LNCAP (cell line): ENCODE measurements around the gene STAC2.

Source experiments
- CTCF ChIP-seq: fragments of 450-650 bp; IDR thresholded peaks from 2 replicates; pipeline ENCODE4 v1.5.1; 2017; ENCODE audit warnings: mild to moderate bottlenecking

The STAC2 gene

DNA sequence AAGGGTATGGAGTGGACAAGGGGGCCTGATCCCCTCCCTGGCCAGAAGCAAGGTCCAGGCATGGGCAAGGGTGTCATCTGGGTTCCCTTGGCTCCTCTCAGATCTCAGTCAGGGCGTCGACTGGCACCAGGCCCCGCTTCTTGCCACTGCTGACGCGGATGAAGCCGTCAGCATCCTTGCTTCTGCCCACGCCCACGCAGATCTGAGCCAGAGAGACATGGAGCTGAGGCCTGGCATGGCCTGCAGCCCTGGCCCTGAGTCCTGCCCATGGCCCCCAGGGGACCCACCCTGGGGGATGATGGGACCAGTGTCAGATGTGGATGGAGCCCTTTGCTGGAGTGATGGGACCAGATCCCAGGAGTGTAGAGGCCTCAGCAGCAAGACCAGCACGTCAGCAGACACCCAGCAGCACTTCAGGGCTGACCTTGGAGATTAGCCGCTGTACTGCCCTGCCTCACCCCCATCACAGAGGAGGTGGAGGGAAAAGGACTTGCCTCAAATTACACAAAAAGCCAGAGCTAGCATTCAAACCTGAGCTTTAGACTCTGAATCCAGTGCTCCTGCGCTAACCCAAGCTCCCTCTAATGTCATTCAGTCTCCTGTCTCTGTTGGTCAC is 13.4 kb downstream of the STAC2 start:
- TF ChIP-seq CTCF, result no peak

GRCh38 chr17:39210093-39210434 is 15.7 kb downstream of the STAC2 start:
- TF ChIP-seq CTCF, result no peak

- TF ChIP-seq CTCF, result no peak
These were observed 16.2 kb downstream of the STAC2 start for GRCh38 chr17:39209317-39210092.

GRCh38 chr17:39208893-39209292 is 16.9 kb downstream of the STAC2 start:
- no peak for TF ChIP-seq CTCF

GRCh38 chr17:39208136-39208535 is 17.6 kb downstream of the STAC2 start:
- no peak for TF ChIP-seq CTCF

- TF ChIP-seq CTCF, result no peak
These were observed 20.6 kb downstream of the STAC2 start for GRCh38 chr17:39205112-39205526.

DNA sequence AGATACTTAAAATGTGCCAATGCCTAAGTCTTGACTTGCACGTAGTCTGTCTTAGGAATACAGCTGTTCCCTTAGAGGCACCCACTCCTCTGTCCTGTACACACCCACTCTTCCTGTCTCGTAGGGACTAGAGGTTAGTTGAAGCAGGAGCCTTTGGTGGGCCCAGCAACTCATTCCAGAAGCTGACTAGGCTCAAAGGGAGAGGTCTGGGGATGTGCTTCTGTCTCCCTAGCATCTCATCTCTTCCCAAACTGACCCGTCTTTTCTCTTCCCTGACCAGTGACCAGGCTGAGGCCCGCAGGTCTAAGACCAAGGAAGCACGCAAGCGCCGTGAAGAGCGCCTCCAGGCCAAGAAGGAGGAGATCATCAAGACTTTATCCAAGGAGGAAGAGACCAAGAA is 21.5 kb downstream of the STAC2 start:
- no peak for TF ChIP-seq CTCF
